Stimulated activated CD4-positive, alpha-beta T cell treated with anti-CD3 and anti-CD28 coated beads, Interleukin-1b, Interleukin-23, amount 100 ng/mL, for 1 hour (primary cell): Measurements from ENCODE around the gene NKX6-1.

Experiments used
- DNase-seq, 2 donors: peaks; one replicate each; pipeline ENCODE4 v3.0.0-alpha.2; 2020; ENCODE audit warnings: low read depth in 2 of 2

The NKX6-1 gene

GRCh38 chr4:84498203-84498934, 723 bp downstream of the NKX6-1 start:
- no peak for DNase-seq

GRCh38 chr4:84497504-84498202, 1.4 kb downstream of the NKX6-1 start:
- no peak for DNase-seq

- no peak for DNase-seq
Observed at GRCh38 chr4:84496706-84497503, 2.2 kb downstream of the NKX6-1 start.

- no peak for DNase-seq
Observed at GRCh38 chr4:84496331-84496705, 2.8 kb downstream of the NKX6-1 start.

GRCh38 chr4:84495794-84496261, 3.3 kb downstream of the NKX6-1 start:
- no peak for DNase-seq

GRCh38 chr4:84495118-84495793, 3.8 kb downstream of the NKX6-1 start:
- DNase-seq, result no peak

GRCh38 chr4:84494531-84494930, 4.6 kb downstream of the NKX6-1 start:
- DNase-seq, result no peak

- DNase-seq, result no peak
Observed at GRCh38 chr4:84494076-84494475, 5.0 kb downstream of the NKX6-1 start.

GRCh38 chr4:84493092-84493850, 5.8 kb downstream of the NKX6-1 start:
- DNase-seq, result no peak

- no peak for DNase-seq
Observed at GRCh38 chr4:84492737-84493091, 6.4 kb downstream of the NKX6-1 start.

- DNase-seq, result no peak
Observed at GRCh38 chr4:84492290-84492689, 6.8 kb downstream of the NKX6-1 start.

GRCh38 chr4:84491481-84491880, 7.6 kb downstream of the NKX6-1 start:
- no peak for DNase-seq

- no peak for DNase-seq
Observed at GRCh38 chr4:84490663-84491062, 8.4 kb downstream of the NKX6-1 start.

GRCh38 chr4:84484236-84484635, 14.9 kb downstream of the NKX6-1 start:
- no peak for DNase-seq

- no peak for DNase-seq
Observed at GRCh38 chr4:84483688-84484087, 15.4 kb downstream of the NKX6-1 start.

- DNase-seq, result no peak
Observed at GRCh38 chr4:84482564-84483563, 16.2 kb downstream of the NKX6-1 start.

GRCh38 chr4:84481860-84482245, 17.2 kb downstream of the NKX6-1 start:
- DNase-seq, result no peak

GRCh38 chr4:84481077-84481859, 17.8 kb downstream of the NKX6-1 start:
- no peak for DNase-seq

- DNase-seq, result no peak
Observed at GRCh38 chr4:84480082-84480481, 19.0 kb downstream of the NKX6-1 start.
